ENCODE measurements around the gene RC3H1. TPM values are rescaled to one million over a fixed set of nuclear protein-coding genes. Genes with fewer than 3 reads are reported as not detected.
"Not testable (repeated sequence)": the region's sequence is repeated elsewhere in the genome, so short reads cannot be mapped to it uniquely, and the experiment has no call there.

The RC3H1 gene
- total RNA-seq, 1 donor from 2014 or later, result 32.8 TPM

DNA sequence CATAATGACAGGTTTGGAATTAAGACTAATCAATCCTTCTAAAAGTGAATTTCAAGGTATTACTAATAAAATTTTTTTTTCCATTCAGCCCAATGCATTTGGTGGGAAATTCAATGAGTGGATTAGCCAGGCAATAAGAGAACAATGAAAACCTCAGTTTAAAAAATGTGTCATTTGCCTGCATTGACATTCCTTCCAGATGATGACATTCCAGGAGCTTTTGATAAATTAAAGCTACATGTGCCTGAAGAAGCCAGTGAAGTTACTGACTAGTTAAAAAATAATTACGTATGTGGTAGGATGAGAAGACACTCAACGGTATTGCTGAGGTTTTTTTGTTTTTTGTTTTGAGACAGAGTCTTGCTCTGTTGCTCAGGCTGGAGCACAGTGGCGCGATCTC lies 37.9 kb upstream of the RC3H1 start:
- Histone ChIP-seq H3K9ac (no peak overlapping the region), H3K4me1 (no peaks in the 10 kb centered on the region), H4K20me1 (ENCODE audit: low read depth) (no peaks in the 10 kb centered on the region), H3K4me2 (no peak overlapping the region), H3K4me3 (no peak overlapping the region), H2AFZ (replicated peaks) (no peak overlapping the region), H3K36me3 (no peaks in the 10 kb centered on the region), H3K27ac (no peak overlapping the region), H3K9me3 (ENCODE audit: low read depth) (no peaks in the 10 kb centered on the region), H3K79me2 (ENCODE audit: low read depth) (no peaks in the 10 kb centered on the region), H3F3A (ENCODE audit: low read depth) (no peaks in the 10 kb centered on the region), H3K27me3 (no peaks in the 10 kb centered on the region)
- Mint-ChIP-seq H3K9me3 (no peaks in the 10 kb centered on the region), H3K36me3 (no peaks in the 10 kb centered on the region), H3K4me1 (no peaks in the 10 kb centered on the region), H3K27me3 (ENCODE audit: insufficient read depth, low read depth) (peaks cover 2% of the 10 kb centered on the region), H3K4me3 (no peak overlapping the region), H3K27ac (no peak overlapping the region)
- no peak for DNase-seq (ENCODE audit: low spot score)
- TF ChIP-seq EZH2phosphoT487 (IDR thresholded peaks at IDR 0.05), result no peak
- TF ChIP-seq EZH2 (IDR thresholded peaks at IDR 0.05), result no peak
- TF ChIP-seq, protein P1, sequence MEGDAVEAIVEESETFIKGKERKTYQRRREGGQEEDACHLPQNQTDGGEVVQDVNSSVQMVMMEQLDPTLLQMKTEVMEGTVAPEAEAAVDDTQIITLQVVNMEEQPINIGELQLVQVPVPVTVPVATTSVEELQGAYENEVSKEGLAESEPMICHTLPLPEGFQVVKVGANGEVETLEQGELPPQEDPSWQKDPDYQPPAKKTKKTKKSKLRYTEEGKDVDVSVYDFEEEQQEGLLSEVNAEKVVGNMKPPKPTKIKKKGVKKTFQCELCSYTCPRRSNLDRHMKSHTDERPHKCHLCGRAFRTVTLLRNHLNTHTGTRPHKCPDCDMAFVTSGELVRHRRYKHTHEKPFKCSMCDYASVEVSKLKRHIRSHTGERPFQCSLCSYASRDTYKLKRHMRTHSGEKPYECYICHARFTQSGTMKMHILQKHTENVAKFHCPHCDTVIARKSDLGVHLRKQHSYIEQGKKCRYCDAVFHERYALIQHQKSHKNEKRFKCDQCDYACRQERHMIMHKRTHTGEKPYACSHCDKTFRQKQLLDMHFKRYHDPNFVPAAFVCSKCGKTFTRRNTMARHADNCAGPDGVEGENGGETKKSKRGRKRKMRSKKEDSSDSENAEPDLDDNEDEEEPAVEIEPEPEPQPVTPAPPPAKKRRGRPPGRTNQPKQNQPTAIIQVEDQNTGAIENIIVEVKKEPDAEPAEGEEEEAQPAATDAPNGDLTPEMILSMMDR (IDR thresholded peaks at IDR 0.05), result no peak

DNA sequence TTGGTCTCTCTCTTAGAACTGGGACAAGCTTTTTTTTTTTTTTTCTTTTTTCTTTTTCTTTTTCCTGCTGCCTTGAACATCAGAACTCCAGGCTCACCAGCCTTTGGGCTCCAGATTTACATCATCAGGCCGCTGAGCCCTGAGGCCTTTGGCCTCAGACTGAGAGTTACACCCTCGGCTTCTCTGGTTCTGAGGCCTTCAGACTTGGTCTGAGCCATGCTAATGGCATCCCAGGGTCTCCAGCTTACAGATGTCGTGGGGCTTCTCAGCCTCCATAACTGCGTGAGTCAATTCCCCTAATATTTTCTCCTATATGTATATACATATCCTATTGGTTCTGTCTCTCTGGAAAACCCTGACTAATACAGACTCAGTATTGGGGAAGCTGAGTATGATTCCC lies 36.5 kb upstream of the RC3H1 start:
- Histone ChIP-seq H3K36me3 (no peaks in the 10 kb centered on the region), H4K20me1 (ENCODE audit: low read depth) (no peaks in the 10 kb centered on the region), H3K4me2 (no peak overlapping the region), H3K79me2 (ENCODE audit: low read depth) (no peaks in the 10 kb centered on the region), H3K27me3 (no peaks in the 10 kb centered on the region), H3K9me3 (ENCODE audit: low read depth) (no peaks in the 10 kb centered on the region), H3F3A (ENCODE audit: low read depth) (no peaks in the 10 kb centered on the region), H2AFZ (replicated peaks) (no peak overlapping the region), H3K27ac (no peak overlapping the region), H3K4me1 (no peaks in the 10 kb centered on the region), H3K4me3 (no peak overlapping the region), H3K9ac (no peak overlapping the region)
- TF ChIP-seq EZH2 (IDR thresholded peaks at IDR 0.05) (no peak), EZH2phosphoT487 (IDR thresholded peaks at IDR 0.05) (no peak)
- TF ChIP-seq, protein P1 (IDR thresholded peaks at IDR 0.05), result no peak
- H3K4me3 Mint-ChIP-seq, result no peak overlapping the region
- H3K27ac Mint-ChIP-seq, result no peak overlapping the region
- H3K4me1 Mint-ChIP-seq, result no peaks in the 10 kb centered on the region
- no peak for DNase-seq (ENCODE audit: low spot score)
- H3K9me3 Mint-ChIP-seq, result no peaks in the 10 kb centered on the region
- H3K27me3 Mint-ChIP-seq (ENCODE audit: insufficient read depth, low read depth), result peaks cover 2% of the 10 kb centered on the region
- H3K36me3 Mint-ChIP-seq, result no peaks in the 10 kb centered on the region

DNA sequence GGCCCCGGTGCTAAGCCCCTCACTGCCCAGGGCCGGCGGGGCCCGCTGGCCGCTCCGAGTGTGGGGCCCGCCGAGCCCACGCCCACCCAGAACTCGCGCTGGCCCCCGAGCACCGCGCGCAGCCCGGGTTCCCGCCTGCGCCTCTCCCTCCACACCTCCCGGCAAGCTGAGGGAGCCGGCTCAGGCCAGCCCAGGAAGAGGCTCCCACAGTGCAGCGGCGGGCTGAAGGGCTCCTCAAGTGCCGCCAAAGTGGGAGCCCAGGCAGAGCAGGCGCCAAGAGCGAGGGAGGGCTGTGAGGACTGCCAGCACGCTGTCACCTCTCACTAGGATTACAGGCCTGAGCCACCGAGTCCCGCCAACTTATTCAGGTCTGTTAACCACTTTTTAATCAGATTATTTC lies 34.5 kb upstream of the RC3H1 start:
- H3K36me3 Mint-ChIP-seq; H3K4me2 ChIP-seq; H3K9me3 ChIP-seq (ENCODE audit: low read depth); H3K36me3 ChIP-seq; H3K27ac Mint-ChIP-seq; H2AFZ ChIP-seq (replicated peaks); H3K4me3 Mint-ChIP-seq; H3K27me3 Mint-ChIP-seq (ENCODE audit: insufficient read depth, low read depth); H3K4me3 ChIP-seq; H3K4me1 Mint-ChIP-seq; DNase-seq (ENCODE audit: low spot score); H3K9ac ChIP-seq; H3K4me1 ChIP-seq; H3F3A ChIP-seq (ENCODE audit: low read depth); H4K20me1 ChIP-seq (ENCODE audit: low read depth); H3K27ac ChIP-seq; H3K27me3 ChIP-seq; H3K9me3 Mint-ChIP-seq; H3K79me2 ChIP-seq (ENCODE audit: low read depth): not testable (repeated sequence)

- not testable (repeated sequence) for H3K27ac ChIP-seq; H3K9me3 Mint-ChIP-seq; H4K20me1 ChIP-seq (ENCODE audit: low read depth); H3K4me1 ChIP-seq; DNase-seq (ENCODE audit: low spot score); H3K4me1 Mint-ChIP-seq; H3K9ac ChIP-seq; H3K36me3 ChIP-seq; H3F3A ChIP-seq (ENCODE audit: low read depth); H3K4me3 Mint-ChIP-seq; H3K36me3 Mint-ChIP-seq; H3K4me3 ChIP-seq; H3K27me3 ChIP-seq; H3K27ac Mint-ChIP-seq; H3K9me3 ChIP-seq (ENCODE audit: low read depth); H3K79me2 ChIP-seq (ENCODE audit: low read depth); H3K4me2 ChIP-seq; H2AFZ ChIP-seq (replicated peaks); H3K27me3 Mint-ChIP-seq (ENCODE audit: insufficient read depth, low read depth)
Measured at GRCh38 chr1:174055797-174056196, 33.6 kb upstream of the RC3H1 start.

Measured in neural progenitor cell (in vitro differentiated cells).